Adrenal gland (tissue), 12 donors: ENCODE data around the gene RNF166. TPM values are rescaled to one million over a fixed set of nuclear protein-coding genes. Genes with fewer than 3 reads are reported as not detected.

Experiments used
- DNase-seq, 7 donors: peaks; one replicate each; pipeline ENCODE4 v3.0.0-alpha.2; 2019 to 2020
- H3K27ac ChIP-seq, 5 donors: fragments of 200-600 bp; sonication (generic) in 4 of 5; 1 replicate in 3 of 5; 2 replicates in 2 of 5; pipeline versions ENCODE4 v1.5.1 to v1.8.0; 2016 to 2020; ENCODE audit warnings: mild to moderate bottlenecking in 1 of 5
- H3K27me3 ChIP-seq: fragments of 200-600 bp; 2 replicates; pipeline ENCODE4 v1.8.0; 2021
- H3K36me3 ChIP-seq, 2 donors: fragments of 200-600 bp; replicated peaks in 1 of 2; 1 replicate in 1 of 2; 2 replicates in 1 of 2; pipeline versions ENCODE4 v1.5.1 to v1.8.0; 2018 to 2022
- H3K4me1 ChIP-seq, 2 donors: fragments of 200-600 bp; replicated peaks in 1 of 2; 1 replicate in 1 of 2; 2 replicates in 1 of 2; pipeline versions ENCODE4 v1.5.1 to v1.8.0; 2018 to 2021
- H3K4me3 ChIP-seq, 4 donors: fragments of 200-600 bp; sonication (generic) in 3 of 4; one replicate each; pipeline ENCODE4 v1.5.1; 2016 to 2018
- H3K9me3 ChIP-seq, 3 donors: fragments of 200-600 bp; sonication (generic) in 1 of 3; replicated peaks in 1 of 3; 1 replicate in 2 of 3; 2 replicates in 1 of 3; pipeline versions ENCODE4 v1.5.1 to v1.8.0; 2016 to 2021
- POLR2A ChIP-seq, 2 donors: fragments of 450-650 bp; IDR thresholded peaks; one replicate each; pipeline ENCODE4 v1.6.1; 2017; ENCODE audit warnings: antibody characterized with exemption in 2 of 2, mild to moderate bottlenecking in 2 of 2, moderate library complexity in 1 of 2
- WGBS, 4 donors: extraction: QIAGEN DNeasy Blood & Tissue Kit in 2 of 4; methylation state at CpG; one replicate each; pipeline versions ENCODE4 v1.1.5 to v1.1.7; 2013 to 2017; 5-methylcytosine and 5-hydroxymethylcytosine counted together
- intact Hi-C, 2 donors: fragments of 100-400 bp; cut with DNase I; formaldehyde crosslinking; loops; one replicate each; pipeline versions ENCODE4 v1.14.1 to v1.15.0; 2022 to 2023
- polyA plus RNA-seq, 3 donors: library from polyadenylated mRNA; stranded (reverse); fragments of 200-250 nt in 2 of 3; fragments of 350-450 nt in 1 of 3; fragmentation: Illumina TruSeq in 1 of 3; extraction: RNeasy Lipid Tissue Mini Kit (QIAGEN cat#74804) in 1 of 3; gene quantifications; one replicate each; pipeline ENCODE4 v1.2.3, GENCODE V29; 2013 to 2014
- total RNA-seq, 9 donors: library from RNA; depleted of rRNA in 4 of 9; stranded (reverse); fragments of >200 nt in 4 of 9; fragments of 120-200 nt in 1 of 9; fragmentation: NEBNext Ultra II Directional in 1 of 9; extraction: Animal tissue kit (Norgen Biotek cat#: 25700) in 1 of 9; gene quantifications; one replicate each; pipeline versions ENCODE4 v1.1.0 to v1.2.4, GENCODE V29; 2013 to 2023
- TF ChIP-seq, protein P1 (sequence below), 6 experiments: fragments of 450-650 bp in 4 of 6; fragments of 200-600 bp in 2 of 6; sonication (generic) in 1 of 6; IDR thresholded peaks; 1 replicate in 5 of 6; 2 replicates in 1 of 6; pipeline versions ENCODE4 v1.5.1 to v1.8.0; 2016 to 2021; ENCODE audit warnings: antibody characterized with exemption in 6 of 6, mild to moderate bottlenecking in 2 of 6, moderate library complexity in 1 of 6
- donor health status: healthy with polysubstance abuse.
- donor health status: Bipolar disorder and iron deficiency.
- donor health status: DM: yes; HTN: yes; CAD: no.
- donor health status: DM: no; HTN: no; CAD: no.
- donor health status: DM: no; HTN: no; CAD: no.
- donor health status: DM: yes; HTN: yes; CAD: no.

The RNF166 gene
- total and polyA plus RNA-seq, 12 donors, result 3.0 to 86.3 (median 28.5) TPM

DNA sequence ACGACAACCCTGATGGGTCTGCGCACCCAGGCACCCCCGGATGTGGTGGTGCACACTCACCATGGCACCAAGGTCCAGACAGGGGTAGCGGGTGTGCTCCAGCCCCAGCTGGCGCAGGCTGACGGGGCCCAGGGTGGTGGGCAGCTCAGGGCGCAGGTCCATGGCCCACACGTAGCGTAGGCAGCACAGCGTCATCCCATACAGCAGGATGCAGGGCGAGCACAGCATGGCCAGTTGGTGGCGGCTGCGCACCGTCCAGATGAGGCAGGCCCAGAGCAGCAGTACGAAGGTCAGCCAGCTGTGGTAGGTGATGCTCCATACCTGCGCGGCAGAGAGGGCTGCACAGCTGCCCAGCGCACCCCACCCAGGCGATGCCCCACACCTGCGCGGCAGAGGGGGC lies 29.9 kb upstream of the RNF166 start:
- Histone ChIP-seq H3K4me3 (no peak overlapping the region), H3K4me1 (peaks cover 0 to 4% of the 10 kb centered on the region in 2 donors), H3K9me3 (no peaks in the 10 kb centered on the region), H3K36me3 (peaks cover 0 to 42% of the 10 kb centered on the region in 2 donors), H3K27ac (no peak overlapping the region), H3K27me3 (no peaks in the 10 kb centered on the region)
- intact Hi-C loops, result loop anchor here (2.0 to 5.0 kb wide), 2 partner anchors 49 to 431 kb away; partner anchors contain the start of gene PIEZO1 (in 1 of the 2)
- TF ChIP-seq, protein P1, sequence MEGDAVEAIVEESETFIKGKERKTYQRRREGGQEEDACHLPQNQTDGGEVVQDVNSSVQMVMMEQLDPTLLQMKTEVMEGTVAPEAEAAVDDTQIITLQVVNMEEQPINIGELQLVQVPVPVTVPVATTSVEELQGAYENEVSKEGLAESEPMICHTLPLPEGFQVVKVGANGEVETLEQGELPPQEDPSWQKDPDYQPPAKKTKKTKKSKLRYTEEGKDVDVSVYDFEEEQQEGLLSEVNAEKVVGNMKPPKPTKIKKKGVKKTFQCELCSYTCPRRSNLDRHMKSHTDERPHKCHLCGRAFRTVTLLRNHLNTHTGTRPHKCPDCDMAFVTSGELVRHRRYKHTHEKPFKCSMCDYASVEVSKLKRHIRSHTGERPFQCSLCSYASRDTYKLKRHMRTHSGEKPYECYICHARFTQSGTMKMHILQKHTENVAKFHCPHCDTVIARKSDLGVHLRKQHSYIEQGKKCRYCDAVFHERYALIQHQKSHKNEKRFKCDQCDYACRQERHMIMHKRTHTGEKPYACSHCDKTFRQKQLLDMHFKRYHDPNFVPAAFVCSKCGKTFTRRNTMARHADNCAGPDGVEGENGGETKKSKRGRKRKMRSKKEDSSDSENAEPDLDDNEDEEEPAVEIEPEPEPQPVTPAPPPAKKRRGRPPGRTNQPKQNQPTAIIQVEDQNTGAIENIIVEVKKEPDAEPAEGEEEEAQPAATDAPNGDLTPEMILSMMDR (IDR thresholded peaks at IDR 0.05), result no peak
- TF ChIP-seq POLR2A (IDR thresholded peaks at IDR 0.05), result no peak
- 87 to 100% (median 95%) methylated on average over 3 to 21 of the region's 21 CpGs for WGBS, 4 donors
- DNase-seq, result no peak

DNA sequence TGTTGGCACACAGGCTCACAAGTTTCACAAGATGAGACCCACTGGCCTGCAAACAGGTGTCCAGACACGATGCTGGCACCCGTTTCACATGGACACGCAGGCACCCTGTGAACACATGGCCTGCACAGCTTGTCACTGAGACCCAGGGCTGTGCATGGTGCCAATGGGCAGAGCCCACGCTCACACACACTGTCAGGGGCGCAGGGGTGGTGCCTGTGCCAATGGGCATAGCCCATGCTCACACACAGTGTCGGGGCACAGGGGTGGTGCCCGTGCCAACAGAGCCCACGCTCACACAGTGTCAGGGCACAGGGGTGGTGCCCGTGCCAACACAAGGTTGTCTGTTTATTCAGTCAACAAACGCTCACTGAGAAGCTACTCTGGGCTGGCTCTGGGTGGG lies 29.4 kb upstream of the RNF166 start:
- Histone ChIP-seq H3K4me1 (peaks cover 0 to 4% of the 10 kb centered on the region in 2 donors), H3K27me3 (no peaks in the 10 kb centered on the region), H3K4me3 (no peak overlapping the region), H3K9me3 (no peaks in the 10 kb centered on the region), H3K36me3 (peaks cover 0 to 42% of the 10 kb centered on the region in 2 donors), H3K27ac (no peak overlapping the region)
- WGBS, 4 donors, result 80 to 93% (median 90%) methylated on average over 3 to 10 of the region's 10 CpGs
- TF ChIP-seq, protein P1 (IDR thresholded peaks at IDR 0.05), result no peak
- TF ChIP-seq POLR2A (IDR thresholded peaks at IDR 0.05), result no peak
- intact Hi-C loops, result loop anchor here (2.0 to 5.0 kb wide), 2 partner anchors 49 to 432 kb away; partner anchors contain the start of gene PIEZO1 (in 1 of the 2)
- no peak for DNase-seq

DNA sequence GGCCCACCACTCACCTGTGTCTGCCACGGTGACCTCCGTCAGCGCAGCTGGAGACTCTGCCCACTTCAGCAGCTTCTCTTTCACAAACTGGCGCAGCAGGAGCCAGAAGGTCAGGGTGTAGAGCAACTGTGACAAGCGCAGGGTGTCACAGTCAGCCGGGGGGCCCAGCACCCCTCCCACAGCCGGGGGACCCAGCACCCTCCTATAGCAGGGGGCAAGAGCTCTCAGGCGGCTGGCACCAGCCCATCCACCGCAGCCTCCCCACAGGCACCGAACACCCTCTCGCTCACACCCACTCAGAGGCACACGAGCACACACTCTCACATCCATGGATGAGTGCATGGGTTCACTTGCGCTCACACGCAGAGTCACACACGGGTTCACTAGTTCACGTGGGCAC lies 28.9 kb upstream of the RNF166 start:
- DNase-seq, result no peak
- 87 to 96% (median 95%) methylated on average over 12 to 16 of the region's 16 CpGs for WGBS, 4 donors
- H3K9me3 ChIP-seq, result no peaks in the 10 kb centered on the region
- no peak overlapping the region for H3K4me3 ChIP-seq
- no peak for TF ChIP-seq POLR2A (IDR thresholded peaks at IDR 0.05)
- TF ChIP-seq, protein P1 (IDR thresholded peaks at IDR 0.05), result no peak
- H3K27ac ChIP-seq, result no peak overlapping the region
- peaks cover 0 to 4% of the 10 kb centered on the region in 2 donors for H3K4me1 ChIP-seq
- H3K36me3 ChIP-seq, result peaks cover 0 to 38% of the 10 kb centered on the region in 2 donors
- no peaks in the 10 kb centered on the region for H3K27me3 ChIP-seq
- intact Hi-C loops, result loop anchor here in 1 of 2 donors (5.0 kb wide), 1 partner anchor 432 kb away; no protein-coding TSS in a partner anchor

DNA sequence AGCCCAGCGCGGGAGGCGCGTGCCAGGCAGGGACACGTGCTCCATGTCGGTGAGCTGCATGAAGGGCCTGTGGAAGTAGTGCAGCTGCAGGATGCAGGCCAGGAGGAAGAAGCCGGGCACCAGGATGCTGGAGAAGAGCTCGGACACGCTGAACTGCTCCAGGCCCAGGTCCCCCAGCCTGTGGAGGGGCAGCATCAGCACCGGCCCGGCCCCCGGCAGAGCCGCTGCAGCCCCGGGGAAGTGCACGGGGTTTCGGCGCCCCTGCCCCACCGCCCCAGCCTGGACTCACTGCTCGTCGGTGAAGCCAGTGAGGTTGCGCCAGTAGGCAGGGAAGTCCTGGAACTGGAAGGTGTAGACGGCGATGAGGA lies 28.1 kb upstream of the RNF166 start:
- TF ChIP-seq, protein P1 (IDR thresholded peaks at IDR 0.05), result no peak
- no peak for TF ChIP-seq POLR2A (IDR thresholded peaks at IDR 0.05)
- Histone ChIP-seq H3K4me1 (peaks cover 0 to 4% of the 10 kb centered on the region in 2 donors), H3K9me3 (no peaks in the 10 kb centered on the region), H3K4me3 (no peak overlapping the region), H3K27me3 (no peaks in the 10 kb centered on the region), H3K36me3 (peaks cover 0 to 35% of the 10 kb centered on the region in 2 donors), H3K27ac (no peak overlapping the region)
- 89 to 96% (median 93%) methylated on average over 9 to 23 of the region's 23 CpGs for WGBS, 4 donors
- intact Hi-C loops, result no loop called here
- no peak for DNase-seq
